Prostate gland (tissue), 2 donors: Measurements from ENCODE around the gene PBX3. TPM values are rescaled to one million over a fixed set of nuclear protein-coding genes. Genes with fewer than 3 reads are reported as not detected.
A peak's percentile ranks its signal among the peaks of the same experiment; 100 is the strongest.

ENCODE experiments used
- DNase-seq: peaks from one replicate; pipeline ENCODE4 v3.0.0-alpha.2; 2019; ENCODE audit warnings: low spot score
- H3K27ac ChIP-seq, 2 donors: fragments of 200-600 bp; sonication (generic); 2 replicates each; pipeline ENCODE4 v1.5.1; 2017 to 2019
- H3K27me3 ChIP-seq: fragments of 200-600 bp; sonication (generic); replicated peaks from 2 replicates; pipeline ENCODE4 v1.5.1; 2019; ENCODE audit not compliant: insufficient read depth
- H3K36me3 ChIP-seq, 2 donors: fragments of 200-600 bp; sonication (generic); 1 replicate in 1 of 2; 2 replicates in 1 of 2; pipeline versions ENCODE4 v1.5.1 to v1.8.1; 2017 to 2019
- H3K4me1 ChIP-seq: fragments of 200-600 bp; sonication (generic); replicated peaks from 2 replicates; pipeline ENCODE4 v1.5.1; 2019
- H3K4me3 ChIP-seq, 2 donors: fragments of 200-600 bp; sonication (generic); 2 replicates each; pipeline ENCODE4 v1.5.1; 2017 to 2019
- H3K9me3 ChIP-seq: fragments of 200-600 bp; sonication (generic); 2 replicates; pipeline ENCODE4 v1.5.1; 2017
- POLR2A ChIP-seq: fragments of 450-650 bp; IDR thresholded peaks from one replicate; pipeline ENCODE4 v1.6.1; 2016; ENCODE audit warnings: antibody characterized with exemption, mild to moderate bottlenecking
- POLR2AphosphoS5 ChIP-seq: sonication (generic); formaldehyde crosslinking; IDR thresholded peaks from one replicate; pipeline ENCODE4 v1.6.1; 2017; ENCODE audit warnings: antibody characterized with exemption
- WGBS: methylation state at CpG from one replicate; pipeline ENCODE4 v1.1.5; 2018; 5-methylcytosine and 5-hydroxymethylcytosine counted together
- intact Hi-C: fragments of 100-400 bp; cut with DNase I; formaldehyde crosslinking; loops from one replicate; pipeline ENCODE4 v1.14.2; 2022
- total RNA-seq, 2 donors: library from RNA; depleted of rRNA; stranded (reverse); fragments of >200 nt; gene quantifications; one replicate each; pipeline ENCODE4 v1.1.0, GENCODE V29; 2016
- TF ChIP-seq, protein P1 (sequence below), 4 experiments: fragments of 200-600 bp in 2 of 4; fragments of 450-650 bp in 2 of 4; sonication (generic) in 2 of 4; IDR thresholded peaks; 1 replicate in 3 of 4; 2 replicates in 1 of 4; pipeline ENCODE4 v1.5.1; 2016 to 2019; ENCODE audit warnings: antibody characterized with exemption in 4 of 4, mild to moderate bottlenecking in 2 of 4, moderate library complexity in 2 of 4

Gene PBX3
- total RNA-seq, 2 donors from 2014 or later = 48.5 to 77.6 TPM

DNA sequence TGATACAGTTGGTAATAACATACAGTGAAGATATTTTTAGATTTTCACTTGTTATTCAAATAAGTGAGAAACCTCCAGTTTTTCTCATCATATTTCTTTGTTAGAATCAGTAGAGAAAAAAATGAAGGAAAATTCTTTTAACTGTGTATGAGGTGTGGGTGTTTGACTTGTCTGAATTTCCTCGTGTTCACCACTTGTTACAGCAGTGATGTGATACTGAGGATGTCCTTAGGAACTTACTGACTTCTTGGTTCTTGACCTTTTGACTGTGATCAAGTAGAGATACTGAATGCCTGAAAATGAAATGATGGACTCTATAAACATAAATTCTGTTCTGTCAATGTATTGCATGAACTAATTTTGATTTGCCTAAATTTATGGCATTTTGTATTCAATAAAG, 10.7 kb downstream of the PBX3 start:
- intact Hi-C loops = loop anchor here (10.0 kb wide), 1 partner anchor 283 kb away; no protein-coding TSS in a partner anchor
- no peak for DNase-seq
- TF ChIP-seq POLR2AphosphoS5 (no peak), POLR2A (no peak)
- TF ChIP-seq, protein P1, sequence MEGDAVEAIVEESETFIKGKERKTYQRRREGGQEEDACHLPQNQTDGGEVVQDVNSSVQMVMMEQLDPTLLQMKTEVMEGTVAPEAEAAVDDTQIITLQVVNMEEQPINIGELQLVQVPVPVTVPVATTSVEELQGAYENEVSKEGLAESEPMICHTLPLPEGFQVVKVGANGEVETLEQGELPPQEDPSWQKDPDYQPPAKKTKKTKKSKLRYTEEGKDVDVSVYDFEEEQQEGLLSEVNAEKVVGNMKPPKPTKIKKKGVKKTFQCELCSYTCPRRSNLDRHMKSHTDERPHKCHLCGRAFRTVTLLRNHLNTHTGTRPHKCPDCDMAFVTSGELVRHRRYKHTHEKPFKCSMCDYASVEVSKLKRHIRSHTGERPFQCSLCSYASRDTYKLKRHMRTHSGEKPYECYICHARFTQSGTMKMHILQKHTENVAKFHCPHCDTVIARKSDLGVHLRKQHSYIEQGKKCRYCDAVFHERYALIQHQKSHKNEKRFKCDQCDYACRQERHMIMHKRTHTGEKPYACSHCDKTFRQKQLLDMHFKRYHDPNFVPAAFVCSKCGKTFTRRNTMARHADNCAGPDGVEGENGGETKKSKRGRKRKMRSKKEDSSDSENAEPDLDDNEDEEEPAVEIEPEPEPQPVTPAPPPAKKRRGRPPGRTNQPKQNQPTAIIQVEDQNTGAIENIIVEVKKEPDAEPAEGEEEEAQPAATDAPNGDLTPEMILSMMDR (IDR thresholded peaks at IDR 0.05) = no peak
- Histone ChIP-seq H3K27ac (no peak overlapping the region), H3K9me3 (no peaks in the 10 kb centered on the region), H3K4me3 (no peak overlapping the region), H3K4me1 (peaks cover 3% of the 10 kb centered on the region), H3K36me3 (no peaks in the 10 kb centered on the region), H3K27me3 (no peaks in the 10 kb centered on the region)
- 70% methylated on average over 1 of the region's 1 CpG for WGBS

DNA sequence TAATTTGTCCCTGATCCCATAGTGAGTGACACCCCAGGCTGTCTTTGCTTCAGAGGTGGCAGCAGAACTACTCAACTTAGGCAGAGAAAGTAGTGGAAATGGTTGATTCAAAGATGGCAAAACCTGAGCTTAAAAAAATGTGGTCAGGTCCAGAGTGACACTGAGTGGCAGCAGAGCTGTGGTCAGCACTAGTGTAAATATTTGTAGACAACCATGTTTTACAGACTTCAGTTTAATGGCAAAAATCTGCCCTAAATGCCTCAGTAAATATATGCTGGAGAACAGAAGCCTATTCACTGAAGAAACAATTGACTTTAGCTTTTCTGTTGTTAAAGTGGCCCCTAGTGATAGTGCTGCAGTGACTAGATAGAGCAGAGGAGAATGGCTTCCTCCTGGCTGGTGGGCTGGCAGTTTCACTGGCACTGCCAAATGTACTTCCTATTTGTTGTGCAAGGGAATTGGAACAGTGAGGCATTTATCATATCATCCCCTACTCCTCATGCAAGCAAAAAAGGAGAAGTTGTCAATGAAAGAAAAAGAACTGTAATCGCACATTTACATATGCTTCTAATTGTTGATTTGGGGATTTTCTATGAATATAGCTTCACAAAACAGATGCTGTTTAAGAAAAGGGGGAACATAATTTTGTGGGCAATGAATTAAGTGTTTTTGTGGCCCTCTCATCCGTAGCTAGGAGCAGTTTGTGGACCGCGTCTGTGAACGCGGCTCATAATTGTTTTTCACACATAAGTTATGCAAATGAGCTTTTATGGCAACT, 12.0 kb downstream of the PBX3 start:
- WGBS = 63% methylated on average over 6 of the region's 6 CpGs
- H3K27ac ChIP-seq = no peak overlapping the region

DNA sequence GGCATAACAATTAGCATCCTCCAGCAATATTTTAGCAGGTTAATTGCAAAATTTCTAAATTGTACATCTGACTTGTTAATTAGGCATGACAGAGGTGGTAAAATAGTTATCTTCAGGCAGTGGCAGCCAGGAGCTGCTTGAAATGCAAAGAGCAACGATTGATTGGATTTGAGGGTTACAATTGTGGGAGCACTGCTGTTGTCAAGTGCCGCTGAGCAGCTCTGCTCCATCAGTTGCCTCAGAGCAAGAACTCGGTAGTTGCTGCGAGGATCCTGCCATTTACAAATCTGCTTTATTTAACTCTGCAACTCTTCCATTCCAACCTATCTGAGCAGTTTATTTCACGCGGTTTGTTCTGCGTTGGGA, 12.6 kb downstream of the PBX3 start:
- Histone ChIP-seq H3K4me3 (peak overlapping the region in 1 of 2 donors; percentile 9), H3K9me3 (no peaks in the 10 kb centered on the region), H3K4me1 (peaks cover 7% of the 10 kb centered on the region), H3K27ac (no peak overlapping the region), H3K27me3 (no peaks in the 10 kb centered on the region), H3K36me3 (no peaks in the 10 kb centered on the region)
- 35% methylated on average over 7 of the region's 7 CpGs for WGBS
- intact Hi-C loops = loop anchor here (10.0 kb wide), 1 partner anchor 285 kb away; no protein-coding TSS in a partner anchor
- TF ChIP-seq POLR2AphosphoS5 = no peak
- TF ChIP-seq, protein P1 (IDR thresholded peaks at IDR 0.05) = no peak
- no peak for TF ChIP-seq POLR2A
- no peak for DNase-seq

More for the DNA sequence above, 12.0 kb downstream of the PBX3 start:
- Histone ChIP-seq H3K36me3 (no peaks in the 10 kb centered on the region), H3K9me3 (no peaks in the 10 kb centered on the region), H3K4me1 (peaks cover 7% of the 10 kb centered on the region), H3K27me3 (no peaks in the 10 kb centered on the region), H3K4me3 (peak overlapping the region in 1 of 2 donors; percentile 9)
- TF ChIP-seq, protein P1 (IDR thresholded peaks at IDR 0.05) = no peak
- TF ChIP-seq POLR2A (no peak), POLR2AphosphoS5 (no peak)
- intact Hi-C loops = loop anchor here (10.0 kb wide), 1 partner anchor 284 kb away; no protein-coding TSS in a partner anchor
- DNase-seq = no peak

DNA sequence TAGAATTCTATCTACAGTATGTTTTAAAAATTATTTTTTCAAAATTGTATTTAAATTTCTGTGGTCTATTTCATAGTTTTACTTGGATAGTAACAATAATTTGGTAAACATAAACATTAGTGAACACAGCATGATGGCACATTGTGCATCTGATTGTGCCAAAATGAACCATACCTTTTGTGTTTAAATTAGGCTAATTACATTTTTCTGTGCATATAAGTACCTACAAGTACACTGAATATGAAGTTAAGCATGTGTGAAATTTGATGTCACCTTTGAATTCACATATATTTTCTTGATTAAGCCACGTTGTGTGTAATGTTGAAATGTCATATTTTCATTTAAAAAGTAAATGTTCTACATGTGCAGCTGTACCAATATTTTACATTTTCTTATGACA, 13.4 kb downstream of the PBX3 start:
- H3K36me3 ChIP-seq = no peaks in the 10 kb centered on the region
- H3K27me3 ChIP-seq = no peaks in the 10 kb centered on the region
- TF ChIP-seq, protein P1 (IDR thresholded peaks at IDR 0.05) = no peak
- TF ChIP-seq POLR2AphosphoS5 (no peak), POLR2A (no peak)
- DNase-seq = no peak
- no peak overlapping the region for H3K4me3 ChIP-seq
- intact Hi-C loops = no loop called here
- H3K9me3 ChIP-seq = no peaks in the 10 kb centered on the region
- peaks cover 7% of the 10 kb centered on the region for H3K4me1 ChIP-seq
- H3K27ac ChIP-seq = no peak overlapping the region
- WGBS = 84% methylated on average over 1 of the region's 1 CpG
